ENCODE measurements around the gene RAD51B.

- TF ChIP-seq ZFX (IDR thresholded peaks at IDR 0.05) (no peak), CTCF (conservative IDR thresholded peaks at IDR 0.05) (no peak)
These were observed 538.9 kb downstream of the RAD51B start for GRCh38 chr14:68358500-68358899.

All from C4-2B (cell line).